ENCODE results near the gene ZBTB5.

GRCh38 chr9:37453827-37454226, 11.4 kb downstream of the ZBTB5 start:
- TF ChIP-seq ATF2 (CRISPR knock-in tag; IDR thresholded peaks at IDR 0.05; ENCODE audit: borderline replicate concordance, low read depth): no peak
- no peak for TF ChIP-seq NFYB (CRISPR knock-in tag; conservative IDR thresholded peaks at IDR 0.05; ENCODE audit: low read depth)
- TF ChIP-seq ZNF425 (CRISPR knock-in tag; conservative IDR thresholded peaks at IDR 0.05): no peak
- TF ChIP-seq, protein P1, sequence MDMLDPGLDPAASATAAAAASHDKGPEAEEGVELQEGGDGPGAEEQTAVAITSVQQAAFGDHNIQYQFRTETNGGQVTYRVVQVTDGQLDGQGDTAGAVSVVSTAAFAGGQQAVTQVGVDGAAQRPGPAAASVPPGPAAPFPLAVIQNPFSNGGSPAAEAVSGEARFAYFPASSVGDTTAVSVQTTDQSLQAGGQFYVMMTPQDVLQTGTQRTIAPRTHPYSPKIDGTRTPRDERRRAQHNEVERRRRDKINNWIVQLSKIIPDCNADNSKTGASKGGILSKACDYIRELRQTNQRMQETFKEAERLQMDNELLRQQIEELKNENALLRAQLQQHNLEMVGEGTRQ (CRISPR knock-in tag; IDR thresholded peaks at IDR 0.05): no peak
- TF ChIP-seq, protein P2, sequence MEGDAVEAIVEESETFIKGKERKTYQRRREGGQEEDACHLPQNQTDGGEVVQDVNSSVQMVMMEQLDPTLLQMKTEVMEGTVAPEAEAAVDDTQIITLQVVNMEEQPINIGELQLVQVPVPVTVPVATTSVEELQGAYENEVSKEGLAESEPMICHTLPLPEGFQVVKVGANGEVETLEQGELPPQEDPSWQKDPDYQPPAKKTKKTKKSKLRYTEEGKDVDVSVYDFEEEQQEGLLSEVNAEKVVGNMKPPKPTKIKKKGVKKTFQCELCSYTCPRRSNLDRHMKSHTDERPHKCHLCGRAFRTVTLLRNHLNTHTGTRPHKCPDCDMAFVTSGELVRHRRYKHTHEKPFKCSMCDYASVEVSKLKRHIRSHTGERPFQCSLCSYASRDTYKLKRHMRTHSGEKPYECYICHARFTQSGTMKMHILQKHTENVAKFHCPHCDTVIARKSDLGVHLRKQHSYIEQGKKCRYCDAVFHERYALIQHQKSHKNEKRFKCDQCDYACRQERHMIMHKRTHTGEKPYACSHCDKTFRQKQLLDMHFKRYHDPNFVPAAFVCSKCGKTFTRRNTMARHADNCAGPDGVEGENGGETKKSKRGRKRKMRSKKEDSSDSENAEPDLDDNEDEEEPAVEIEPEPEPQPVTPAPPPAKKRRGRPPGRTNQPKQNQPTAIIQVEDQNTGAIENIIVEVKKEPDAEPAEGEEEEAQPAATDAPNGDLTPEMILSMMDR (IDR thresholded peaks at IDR 0.05): no peak
- TF ChIP-seq, protein P3, sequence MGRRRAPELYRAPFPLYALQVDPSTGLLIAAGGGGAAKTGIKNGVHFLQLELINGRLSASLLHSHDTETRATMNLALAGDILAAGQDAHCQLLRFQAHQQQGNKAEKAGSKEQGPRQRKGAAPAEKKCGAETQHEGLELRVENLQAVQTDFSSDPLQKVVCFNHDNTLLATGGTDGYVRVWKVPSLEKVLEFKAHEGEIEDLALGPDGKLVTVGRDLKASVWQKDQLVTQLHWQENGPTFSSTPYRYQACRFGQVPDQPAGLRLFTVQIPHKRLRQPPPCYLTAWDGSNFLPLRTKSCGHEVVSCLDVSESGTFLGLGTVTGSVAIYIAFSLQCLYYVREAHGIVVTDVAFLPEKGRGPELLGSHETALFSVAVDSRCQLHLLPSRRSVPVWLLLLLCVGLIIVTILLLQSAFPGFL (CRISPR knock-in tag; IDR thresholded peaks at IDR 0.05; ENCODE audit: borderline replicate concordance): no peak
- no peak for TF ChIP-seq JUN (CRISPR knock-in tag; IDR thresholded peaks at IDR 0.05)
- TF ChIP-seq CREB1 (CRISPR knock-in tag; IDR thresholded peaks at IDR 0.05): no peak
